ENCODE data around the gene TRAK2.

- TF ChIP-seq, protein P1, sequence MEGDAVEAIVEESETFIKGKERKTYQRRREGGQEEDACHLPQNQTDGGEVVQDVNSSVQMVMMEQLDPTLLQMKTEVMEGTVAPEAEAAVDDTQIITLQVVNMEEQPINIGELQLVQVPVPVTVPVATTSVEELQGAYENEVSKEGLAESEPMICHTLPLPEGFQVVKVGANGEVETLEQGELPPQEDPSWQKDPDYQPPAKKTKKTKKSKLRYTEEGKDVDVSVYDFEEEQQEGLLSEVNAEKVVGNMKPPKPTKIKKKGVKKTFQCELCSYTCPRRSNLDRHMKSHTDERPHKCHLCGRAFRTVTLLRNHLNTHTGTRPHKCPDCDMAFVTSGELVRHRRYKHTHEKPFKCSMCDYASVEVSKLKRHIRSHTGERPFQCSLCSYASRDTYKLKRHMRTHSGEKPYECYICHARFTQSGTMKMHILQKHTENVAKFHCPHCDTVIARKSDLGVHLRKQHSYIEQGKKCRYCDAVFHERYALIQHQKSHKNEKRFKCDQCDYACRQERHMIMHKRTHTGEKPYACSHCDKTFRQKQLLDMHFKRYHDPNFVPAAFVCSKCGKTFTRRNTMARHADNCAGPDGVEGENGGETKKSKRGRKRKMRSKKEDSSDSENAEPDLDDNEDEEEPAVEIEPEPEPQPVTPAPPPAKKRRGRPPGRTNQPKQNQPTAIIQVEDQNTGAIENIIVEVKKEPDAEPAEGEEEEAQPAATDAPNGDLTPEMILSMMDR (IDR thresholded peaks at IDR 0.05 in 8 of 11, conservative IDR thresholded peaks at IDR 0.05 in 3 of 11), result no peak
- no peak for TF ChIP-seq POLR2A (IDR thresholded peaks at IDR 0.05)
- TF ChIP-seq POLR2AphosphoS5 (IDR thresholded peaks at IDR 0.05), result no peak
Measured at GRCh38 chr2:201350879-201351278, 100.4 kb downstream of the TRAK2 start.
